HG02884 (cell line): Measurements from ENCODE around the gene HOXB6.

Source experiments
- ATAC-seq: cut with Tn5 transposase; IDR thresholded peaks from one replicate; pipeline ENCODE4 v1.9.1; 2021; ENCODE audit warnings: mild to moderate bottlenecking, moderate library complexity; ENCODE audit not compliant: unreplicated experiment

HOXB6 gene

GRCh38 chr17:48611213-48611612, 6.4 kb upstream of the HOXB6 start:
- ATAC-seq: no peak

- ATAC-seq: no peak
These were observed 5.8 kb upstream of the HOXB6 start, which contains the start of gene HOXB7 for GRCh38 chr17:48610282-48611211. Gene HOXB7 (minus strand): TSS chr17:48611017. CDS start chr17:48610918, 99 bp downstream.

GRCh38 chr17:48609759-48610281, 5.0 kb upstream of the HOXB6 start:
- no peak for ATAC-seq

- ATAC-seq: no peak
These were observed 4.2 kb upstream of the HOXB6 start for GRCh38 chr17:48609033-48609432.

- no peak for ATAC-seq
These were observed 3.7 kb upstream of the HOXB6 start for GRCh38 chr17:48608494-48608834.

- ATAC-seq: no peak
These were observed 2.3 kb upstream of the HOXB6 start for GRCh38 chr17:48606892-48607614.

- no peak for ATAC-seq
These were observed 1.5 kb upstream of the HOXB6 start for GRCh38 chr17:48605991-48606891.

- ATAC-seq: no peak
These were observed 678 bp upstream of the HOXB6 start for GRCh38 chr17:48605409-48605919.

- no peak for ATAC-seq
These were observed 622 bp downstream of the HOXB6 start for GRCh38 chr17:48603959-48604769.

- no peak for ATAC-seq
These were observed 3.0 kb downstream of the HOXB6 start for GRCh38 chr17:48601539-48602425.

GRCh38 chr17:48601207-48601538, 3.6 kb downstream of the HOXB6 start:
- no peak for ATAC-seq

GRCh38 chr17:48600244-48601098, 4.3 kb downstream of the HOXB6 start:
- no peak for ATAC-seq

GRCh38 chr17:48599354-48599753, 5.4 kb downstream of the HOXB6 start:
- no peak for ATAC-seq

- ATAC-seq: no peak
These were observed 6.0 kb downstream of the HOXB6 start for GRCh38 chr17:48598736-48599135.

- no peak for ATAC-seq
These were observed 6.8 kb downstream of the HOXB6 start for GRCh38 chr17:48597778-48598631.

GRCh38 chr17:48597528-48597777, 7.3 kb downstream of the HOXB6 start:
- ATAC-seq: no peak
